SK-N-SH (cell line): Measurements from ENCODE around the gene KLHL30. TPM values are rescaled to one million over a fixed set of nuclear protein-coding genes. Genes with fewer than 3 reads are reported as not detected.

Experiments
- CTCF ChIA-PET: fragments of 300-600, 350-600 bp; formaldehyde crosslinking; extraction: SDS; loops from one replicate; lab custom pipeline; 2021; lab: Yijun Ruan, JAX
- POLR2A ChIA-PET: fragments of 350-600 bp; sonication (Branson Sonifier 250); formaldehyde crosslinking; extraction: SDS; loops from one replicate; lab custom pipeline; 2020; ENCODE audit warnings: antibody characterized with exemption, inconsistent platforms; lab: Yijun Ruan, JAX
- DNase-seq: peaks from one replicate; pipeline ENCODE4 v3.0.0; 2012
- H2AFZ ChIP-seq: fragments of 200-600 bp; sonication (generic); 2 replicates; pipeline ENCODE4 v1.8.1; 2016; ENCODE audit warnings: antibody characterized with exemption, mild to moderate bottlenecking, low read depth
- H3F3A ChIP-seq: fragments of 200-600 bp; sonication (generic); replicated peaks from 2 replicates; pipeline ENCODE3; 2016; ENCODE audit warnings: antibody characterized with exemption, mild to moderate bottlenecking; ENCODE audit not compliant: insufficient read depth
- H3K27ac ChIP-seq, 2 experiments: fragments of 200-500 bp in 1 of 2; fragments of 200-600 bp in 1 of 2; sonication (Bioruptor generic) in 1 of 2; sonication (generic), shearing (Covaris generic) in 1 of 2; 2 replicates each; pipeline versions ENCODE4 v1.5.1 to v1.6.1; 2014 to 2016; ENCODE audit warnings: low read depth in 2 of 2, inconsistent platforms in 1 of 2, low read length in 1 of 2, mild to moderate bottlenecking in 1 of 2, mixed read lengths in 1 of 2
- H3K27me3 ChIP-seq: fragments of 200-600 bp; sonication (generic), shearing (Covaris generic); 2 replicates; pipeline ENCODE4 v1.6.1; 2016; ENCODE audit warnings: mixed run types; ENCODE audit not compliant: insufficient read depth
- H3K36me3 ChIP-seq, 2 experiments: fragments of 200-500 bp in 1 of 2; fragments of 200-600 bp in 1 of 2; sonication (Bioruptor generic) in 1 of 2; sonication (generic) in 1 of 2; replicated peaks in 1 of 2; 2 replicates each; pipeline versions ENCODE3 to v1.5.1; 2014 to 2016; ENCODE audit warnings: low read length in 1 of 2, mild to moderate bottlenecking in 1 of 2; ENCODE audit not compliant: insufficient read depth in 2 of 2, control insufficient read depth in 1 of 2
- H3K4me1 ChIP-seq, 2 experiments: fragments of 200-500 bp in 1 of 2; fragments of 200-600 bp in 1 of 2; sonication (Bioruptor generic) in 1 of 2; sonication (generic), shearing (Covaris generic) in 1 of 2; 2 replicates each; pipeline versions ENCODE4 v1.5.1 to v1.6.1; 2014 to 2016; ENCODE audit warnings: low read depth in 1 of 2, low read length in 1 of 2, mixed run types in 1 of 2; ENCODE audit not compliant: insufficient read depth in 2 of 2, control insufficient read depth in 1 of 2
- H3K4me2 ChIP-seq: fragments of 200-600 bp; sonication (generic), shearing (Covaris generic); 2 replicates; pipeline ENCODE4 v1.6.1; 2017; ENCODE audit warnings: mixed run types
- H3K4me3 ChIP-seq, 2 experiments: fragments of 200-500 bp in 1 of 2; fragments of 200-600 bp in 1 of 2; sonication (Bioruptor generic) in 1 of 2; sonication (generic), shearing (Covaris generic) in 1 of 2; 2 replicates each; pipeline versions ENCODE4 v1.5.1 to v1.8.1; 2014 to 2016; ENCODE audit warnings: low read depth in 2 of 2, inconsistent platforms in 1 of 2, low read length in 1 of 2, mild to moderate bottlenecking in 1 of 2, mixed read lengths in 1 of 2, moderate library complexity in 1 of 2
- H3K79me2 ChIP-seq: fragments of 200-600 bp; sonication (generic); 2 replicates; pipeline ENCODE4 v1.8.1; 2017; ENCODE audit warnings: mild to moderate bottlenecking; ENCODE audit not compliant: insufficient read depth
- H3K9ac ChIP-seq: fragments of 200-600 bp; sonication (generic); 2 replicates; pipeline ENCODE4 v1.6.1; 2017; ENCODE audit warnings: mixed run types
- H3K9me2 ChIP-seq: fragments of 200-600 bp; sonication (generic); 2 replicates; pipeline ENCODE4 v1.6.1; 2017; ENCODE audit warnings: mixed run types
- H3K9me3 ChIP-seq: fragments of 200-600 bp; sonication (generic); 2 replicates; pipeline ENCODE4 v1.6.1; 2017; ENCODE audit warnings: mixed run types, mild to moderate bottlenecking, moderate library complexity
- H4K20me1 ChIP-seq: fragments of 200-600 bp; sonication (generic); 2 replicates; pipeline ENCODE4 v1.6.1; 2017; ENCODE audit warnings: mild to moderate bottlenecking, mixed run types; ENCODE audit not compliant: insufficient read depth
- ELF1 ChIP-seq: IDR thresholded peaks from 2 replicates; pipeline ENCODE4 v1.4.0; 2012
- EZH2phosphoT487 ChIP-seq: fragments of 200-600 bp; sonication (generic); IDR thresholded peaks from 2 replicates; pipeline ENCODE4 v1.6.1; 2017; ENCODE audit warnings: low read depth, mixed run types, mild to moderate bottlenecking, antibody characterized with exemption, moderate library complexity, borderline replicate concordance
- GATA2 ChIP-seq: sonication (generic); formaldehyde crosslinking; IDR thresholded peaks from 2 replicates; pipeline ENCODE4 v1.5.0; 2020; ENCODE audit warnings: mild to moderate bottlenecking, missing genetic modification reagents
- NFIC ChIP-seq: IDR thresholded peaks from 2 replicates; pipeline ENCODE4 v1.4.0; 2012; ENCODE audit warnings: borderline replicate concordance
- NRF1 ChIP-seq: IDR thresholded peaks from 2 replicates; pipeline ENCODE4 v1.6.1; 2012; ENCODE audit warnings: low read depth, mild to moderate bottlenecking, low read length
- RCOR1 ChIP-seq: fragments of 150-350 bp; IDR thresholded peaks from 2 replicates; pipeline ENCODE4 v1.6.1; 2017; ENCODE audit warnings: antibody characterized with exemption, low read length
- RXRA ChIP-seq: IDR thresholded peaks from 2 replicates; pipeline ENCODE4 v1.4.0; 2012; ENCODE audit warnings: low read depth, mild to moderate bottlenecking, borderline replicate concordance
- SIN3A ChIP-seq: IDR thresholded peaks from 2 replicates; pipeline ENCODE4 v1.6.1; 2012; ENCODE audit warnings: low read depth, mild to moderate bottlenecking, low read length, moderate library complexity, borderline replicate concordance
- TCF12 ChIP-seq: IDR thresholded peaks from 2 replicates; pipeline ENCODE4 v1.4.0; 2012
- YY1 ChIP-seq: IDR thresholded peaks from 2 replicates; pipeline ENCODE4 v1.4.0; 2012; ENCODE audit warnings: low read depth, mild to moderate bottlenecking
- WGBS: methylation state at CpG from one replicate; pipeline ENCODE4 v1.1.6; 2017; ENCODE audit warnings: low lambda C conversion rate; 5-methylcytosine and 5-hydroxymethylcytosine counted together
- polyA plus RNA-seq, 3 experiments: library from polyadenylated mRNA; depleted of rRNA; stranded (reverse); fragments of >200 nt; gene quantifications; 2 replicates each; pipeline ENCODE4 v1.2.3, GENCODE V29; 2012
- TF ChIP-seq, protein P1 (sequence below): fragments of 150-350 bp; IDR thresholded peaks from 2 replicates; pipeline ENCODE4 v1.6.1; 2017; ENCODE audit warnings: antibody characterized with exemption, low read length, low read depth, borderline replicate concordance

Gene KLHL30
- polyA plus RNA-seq, 1 of the 3 experiments (the other 2 are of a cell fraction), result not detected

- Histone ChIP-seq H3K4me2 (no peak overlapping the region), H3K27me3 (no peaks in the 10 kb centered on the region), H3F3A (no peaks in the 10 kb centered on the region), H3K4me1 (peaks cover 3 to 10% of the 10 kb centered on the region in 2 experiments; a peak in 2 of 4 replicates), H4K20me1 (no peaks in the 10 kb centered on the region), H3K9me3 (no peaks in the 10 kb centered on the region), H3K36me3 (no peaks in the 10 kb centered on the region), H3K9me2 (no peaks in the 10 kb centered on the region), H3K9ac (no peak overlapping the region), H3K27ac (no peak overlapping the region), H3K4me3 (no peak overlapping the region), H3K79me2 (no peaks in the 10 kb centered on the region), H2AFZ (no peak overlapping the region)
- 81% methylated on average over 13 of the region's 28 CpGs for WGBS
- POLR2A ChIA-PET, result no interaction called here
- peak; percentile 36 for DNase-seq
- TF ChIP-seq ELF1, result no peak
- TF ChIP-seq EZH2phosphoT487, result no peak
- no peak for TF ChIP-seq TCF12
- TF ChIP-seq, protein P1, sequence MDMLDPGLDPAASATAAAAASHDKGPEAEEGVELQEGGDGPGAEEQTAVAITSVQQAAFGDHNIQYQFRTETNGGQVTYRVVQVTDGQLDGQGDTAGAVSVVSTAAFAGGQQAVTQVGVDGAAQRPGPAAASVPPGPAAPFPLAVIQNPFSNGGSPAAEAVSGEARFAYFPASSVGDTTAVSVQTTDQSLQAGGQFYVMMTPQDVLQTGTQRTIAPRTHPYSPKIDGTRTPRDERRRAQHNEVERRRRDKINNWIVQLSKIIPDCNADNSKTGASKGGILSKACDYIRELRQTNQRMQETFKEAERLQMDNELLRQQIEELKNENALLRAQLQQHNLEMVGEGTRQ, result no peak
- TF ChIP-seq RCOR1, result no peak
- no peak for TF ChIP-seq RXRA
- no peak for TF ChIP-seq YY1
- TF ChIP-seq NRF1, result no peak
- TF ChIP-seq GATA2, result no peak
- no peak for TF ChIP-seq SIN3A
- TF ChIP-seq NFIC, result no peak
- CTCF ChIA-PET, result interaction anchor here (0.6 to 1.2 kb wide), 5 partner anchors 15 to 243 kb away, joined by 3 to 5 read pairs (median 4); no protein-coding TSS in a partner anchor
Observed at GRCh38 chr2:238100821-238101771, 37.4 kb upstream of the KLHL30 start.

DNA sequence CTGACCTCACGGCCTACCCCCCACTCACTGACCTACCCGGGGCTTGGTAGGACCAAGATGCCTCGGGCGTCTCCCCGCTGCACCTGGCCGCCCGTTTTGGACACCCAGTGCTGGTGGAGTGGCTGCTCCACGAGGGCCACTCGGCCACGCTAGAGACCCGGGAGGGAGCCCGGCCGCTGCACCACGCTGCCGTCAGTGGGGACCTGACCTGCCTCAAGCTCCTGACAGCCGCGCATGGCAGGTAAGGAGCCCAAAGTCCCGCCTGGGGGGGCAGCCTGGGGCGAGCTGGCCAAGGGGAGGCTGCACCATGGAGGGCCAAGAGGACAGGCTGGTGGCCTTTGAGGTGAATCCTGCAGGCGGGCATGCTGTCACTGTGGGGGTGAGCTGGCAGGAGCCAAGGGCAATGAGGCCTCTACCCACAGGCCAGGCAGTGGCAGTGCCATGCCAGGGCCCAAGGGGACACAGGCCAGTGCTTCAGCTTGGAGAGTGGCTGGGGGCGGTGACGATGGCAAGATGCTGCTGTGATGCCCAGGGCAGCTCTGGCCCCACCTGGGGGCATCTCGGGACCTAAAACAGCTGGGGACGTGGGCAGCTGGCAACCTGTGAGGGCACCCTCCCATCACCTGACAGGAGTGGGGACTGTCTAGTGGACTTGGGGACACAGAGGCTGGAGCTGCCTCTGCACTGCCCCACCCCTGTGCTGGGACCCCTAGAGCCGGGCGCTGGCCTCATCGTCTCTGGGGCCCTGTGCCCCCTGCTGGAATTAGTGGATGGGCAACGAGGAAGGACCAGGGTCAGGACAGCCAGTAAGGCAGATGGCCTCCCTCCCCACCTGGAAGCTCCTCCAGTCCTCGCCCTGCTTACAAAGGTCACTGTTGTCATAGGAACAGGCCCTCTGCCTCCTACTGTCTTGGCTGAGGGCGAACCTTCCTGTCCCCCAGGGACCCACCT is 36.3 kb upstream of the KLHL30 start:
- H3K27ac ChIP-seq, result no peak overlapping the region
- 90% methylated on average over 16 of the region's 30 CpGs for WGBS
- no peak overlapping the region for H3K4me3 ChIP-seq
- H4K20me1 ChIP-seq, result no peaks in the 10 kb centered on the region
- CTCF ChIA-PET, result interaction anchor here (1.1 to 1.4 kb wide), 2 partner anchors 29 to 161 kb away, joined by 3 to 4 read pairs; no protein-coding TSS in a partner anchor
- H3F3A ChIP-seq, result no peaks in the 10 kb centered on the region
- no peaks in the 10 kb centered on the region for H3K9me2 ChIP-seq
- H3K4me1 ChIP-seq, result peaks cover 3 to 9% of the 10 kb centered on the region in 2 experiments; a peak in 2 of 4 replicates
- H3K79me2 ChIP-seq, result no peaks in the 10 kb centered on the region
- H3K9me3 ChIP-seq, result no peaks in the 10 kb centered on the region
- no peaks in the 10 kb centered on the region for H3K27me3 ChIP-seq
- TF ChIP-seq YY1, result no peak
- peak; percentile 52 for DNase-seq
- H3K36me3 ChIP-seq, result no peaks in the 10 kb centered on the region
- no peak overlapping the region for H3K9ac ChIP-seq
- no peak overlapping the region for H3K4me2 ChIP-seq
- POLR2A ChIA-PET, result no interaction called here
- no peak overlapping the region for H2AFZ ChIP-seq
